GM18526 (cell line): Measurements from ENCODE around the gene FJX1.
A peak's percentile ranks its signal among the peaks of the same experiment; 100 is the strongest.

Source experiments
- POLR2A ChIP-seq: IDR thresholded peaks from 3 replicates; pipeline ENCODE4 v1.6.1; 2011; ENCODE audit not compliant: insufficient read length; ENCODE audit errors: extremely low read depth

The FJX1 gene

GRCh38 chr11:35617687-35618496, at the start of gene FJX1:
Gene FJX1 (plus strand): TSS chr11:35618460. CDS start chr11:35618637, 177 bp downstream.
- TF ChIP-seq POLR2A = peak; percentile 17

- no peak for TF ChIP-seq POLR2A
These were observed 46.6 kb upstream of the FJX1 start for GRCh38 chr11:35571696-35572095.

- no peak for TF ChIP-seq POLR2A
These were observed 38.5 kb upstream of the FJX1 start for GRCh38 chr11:35579557-35580396.

GRCh38 chr11:35580397-35580781, 37.9 kb upstream of the FJX1 start:
- no peak for TF ChIP-seq POLR2A

- TF ChIP-seq POLR2A = no peak
These were observed 36.2 kb upstream of the FJX1 start for GRCh38 chr11:35582033-35582432.

GRCh38 chr11:35583126-35583525, 35.1 kb upstream of the FJX1 start:
- no peak for TF ChIP-seq POLR2A

GRCh38 chr11:35583843-35584242, 34.4 kb upstream of the FJX1 start:
- TF ChIP-seq POLR2A = no peak

- TF ChIP-seq POLR2A = no peak
These were observed 33.9 kb upstream of the FJX1 start for GRCh38 chr11:35584321-35584720.

GRCh38 chr11:35585416-35585815, 32.8 kb upstream of the FJX1 start:
- TF ChIP-seq POLR2A = no peak

- TF ChIP-seq POLR2A = no peak
These were observed 32.0 kb upstream of the FJX1 start for GRCh38 chr11:35586222-35586621.

- TF ChIP-seq POLR2A = no peak
These were observed 30.3 kb upstream of the FJX1 start for GRCh38 chr11:35587972-35588371.

- TF ChIP-seq POLR2A = no peak
These were observed 29.6 kb upstream of the FJX1 start for GRCh38 chr11:35588627-35589026.

- TF ChIP-seq POLR2A = no peak
These were observed 29.0 kb upstream of the FJX1 start for GRCh38 chr11:35589281-35589680.

- TF ChIP-seq POLR2A = no peak
These were observed 27.8 kb upstream of the FJX1 start for GRCh38 chr11:35590412-35590811.

GRCh38 chr11:35593143-35593542, 25.1 kb upstream of the FJX1 start:
- TF ChIP-seq POLR2A = no peak

- no peak for TF ChIP-seq POLR2A
These were observed 23.6 kb upstream of the FJX1 start for GRCh38 chr11:35594680-35595079.
